ENCODE data around the gene ZNF598. TPM values are rescaled to one million over a fixed set of nuclear protein-coding genes. Genes with fewer than 3 reads are reported as not detected.
"Not testable (repeated sequence)": the region's sequence is repeated elsewhere in the genome, so short reads cannot be mapped to it uniquely, and the experiment has no call there.

The ZNF598 gene
- polyA plus RNA-seq, 2 of the 4 experiments (the other 2 are of a cell fraction) = 17.7 to 33.8 TPM

DNA sequence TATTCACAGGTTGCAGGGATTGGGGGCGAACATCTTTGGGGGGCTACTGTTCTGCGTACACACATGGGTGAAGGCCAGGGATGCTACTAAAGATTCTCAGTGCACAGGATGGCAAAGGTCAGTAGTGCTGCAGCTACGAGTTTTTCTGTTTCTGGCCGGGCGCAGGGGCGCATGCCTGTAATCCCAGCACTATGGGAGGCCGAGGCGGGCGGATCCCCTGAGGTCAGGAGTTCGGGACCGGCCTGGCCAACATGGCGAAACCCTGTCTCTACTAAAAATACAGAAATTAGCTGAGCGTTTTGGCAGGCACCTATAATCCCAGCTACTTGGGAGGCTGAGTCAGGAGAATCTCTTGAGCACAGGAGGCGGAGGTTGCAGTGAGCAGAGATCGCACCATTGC is 3.9 kb upstream of the ZNF598 start:
- no peak overlapping the region for H3K4me2 ChIP-seq
- H3K4me1 ChIP-seq = peaks cover 35% of the 10 kb centered on the region
- TF ChIP-seq HOXA7 (CRISPR knock-in tag; IDR thresholded peaks at IDR 0.05) = no peak
- TF ChIP-seq EP300 (IDR thresholded peaks at IDR 0.05) = no peak
- TF ChIP-seq, protein P1, sequence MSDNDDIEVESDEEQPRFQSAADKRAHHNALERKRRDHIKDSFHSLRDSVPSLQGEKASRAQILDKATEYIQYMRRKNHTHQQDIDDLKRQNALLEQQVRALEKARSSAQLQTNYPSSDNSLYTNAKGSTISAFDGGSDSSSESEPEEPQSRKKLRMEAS (IDR thresholded peaks at IDR 0.05) = no peak
- TF ChIP-seq GATA3 (IDR thresholded peaks at IDR 0.05; ENCODE audit: borderline replicate concordance) = no peak
- TF ChIP-seq HOXB13 (CRISPR knock-in tag; IDR thresholded peaks at IDR 0.05; ENCODE audit: low read depth) = no peak
- TF ChIP-seq CHD4 (IDR thresholded peaks at IDR 0.05; ENCODE audit: borderline replicate concordance) = no peak
- no peak for TF ChIP-seq ZC3H11A (IDR thresholded peaks at IDR 0.05)
- TF ChIP-seq, protein P2, sequence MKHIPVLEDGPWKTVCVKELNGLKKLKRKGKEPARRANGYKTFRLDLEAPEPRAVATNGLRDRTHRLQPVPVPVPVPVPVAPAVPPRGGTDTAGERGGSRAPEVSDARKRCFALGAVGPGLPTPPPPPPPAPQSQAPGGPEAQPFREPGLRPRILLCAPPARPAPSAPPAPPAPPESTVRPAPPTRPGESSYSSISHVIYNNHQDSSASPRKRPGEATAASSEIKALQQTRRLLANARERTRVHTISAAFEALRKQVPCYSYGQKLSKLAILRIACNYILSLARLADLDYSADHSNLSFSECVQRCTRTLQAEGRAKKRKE (CRISPR knock-in tag; IDR thresholded peaks at IDR 0.05; ENCODE audit: low read depth) = no peak
- no peak for TF ChIP-seq CBX8 (IDR thresholded peaks at IDR 0.05)
- TF ChIP-seq RFX5 (IDR thresholded peaks at IDR 0.05) = no peak
- no peak for TF ChIP-seq KDM5A (IDR thresholded peaks at IDR 0.05)
- TF ChIP-seq, protein P3, sequence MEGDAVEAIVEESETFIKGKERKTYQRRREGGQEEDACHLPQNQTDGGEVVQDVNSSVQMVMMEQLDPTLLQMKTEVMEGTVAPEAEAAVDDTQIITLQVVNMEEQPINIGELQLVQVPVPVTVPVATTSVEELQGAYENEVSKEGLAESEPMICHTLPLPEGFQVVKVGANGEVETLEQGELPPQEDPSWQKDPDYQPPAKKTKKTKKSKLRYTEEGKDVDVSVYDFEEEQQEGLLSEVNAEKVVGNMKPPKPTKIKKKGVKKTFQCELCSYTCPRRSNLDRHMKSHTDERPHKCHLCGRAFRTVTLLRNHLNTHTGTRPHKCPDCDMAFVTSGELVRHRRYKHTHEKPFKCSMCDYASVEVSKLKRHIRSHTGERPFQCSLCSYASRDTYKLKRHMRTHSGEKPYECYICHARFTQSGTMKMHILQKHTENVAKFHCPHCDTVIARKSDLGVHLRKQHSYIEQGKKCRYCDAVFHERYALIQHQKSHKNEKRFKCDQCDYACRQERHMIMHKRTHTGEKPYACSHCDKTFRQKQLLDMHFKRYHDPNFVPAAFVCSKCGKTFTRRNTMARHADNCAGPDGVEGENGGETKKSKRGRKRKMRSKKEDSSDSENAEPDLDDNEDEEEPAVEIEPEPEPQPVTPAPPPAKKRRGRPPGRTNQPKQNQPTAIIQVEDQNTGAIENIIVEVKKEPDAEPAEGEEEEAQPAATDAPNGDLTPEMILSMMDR (IDR thresholded peaks at IDR 0.05) = no peak
- no peak for TF ChIP-seq PBX3 (IDR thresholded peaks at IDR 0.05)
- TF ChIP-seq TFCP2L1 (CRISPR knock-in tag; IDR thresholded peaks at IDR 0.05) = no peak
- no peak for TF ChIP-seq RNF2 (IDR thresholded peaks at IDR 0.05; ENCODE audit: borderline replicate concordance, low read depth)
- no peak for TF ChIP-seq HEYL (CRISPR knock-in tag; IDR thresholded peaks at IDR 0.05)
- no peak for TF ChIP-seq RCOR1 (IDR thresholded peaks at IDR 0.05; ENCODE audit: low read depth, low read length)
- TF ChIP-seq POLR2A (IDR thresholded peaks at IDR 0.05; ENCODE audit: low read length) = no peak
- POLR2A ChIA-PET = interaction anchor here (1.2 kb wide), 1 partner anchor 49 kb away, joined by 3 read pairs; the partner anchor contains the start of gene RPS2
- CTCF ChIA-PET = interaction anchor here (1.1 to 5.4 kb wide), 7 partner anchors 9 to 139 kb away, joined by 3 to 41 read pairs (median 5); no protein-coding TSS in a partner anchor
- no peak for ATAC-seq
- FAIRE-seq = no peak
- no peaks in the 10 kb centered on the region for H3K9me3 ChIP-seq
- WGBS (ENCODE audit: missing lambda C conversion rate) = 85% methylated on average over 15 of the region's 15 CpGs
- H3K4me3 ChIP-seq = no peak overlapping the region
- peak overlapping the region in 1 of 2 experiments; percentile 93; a peak in 3 of 6 replicates for H3K27ac ChIP-seq
- DNase-seq (ENCODE audit: low read depth in 1 of 2, low spot score in 1 of 2) = no peak

DNA sequence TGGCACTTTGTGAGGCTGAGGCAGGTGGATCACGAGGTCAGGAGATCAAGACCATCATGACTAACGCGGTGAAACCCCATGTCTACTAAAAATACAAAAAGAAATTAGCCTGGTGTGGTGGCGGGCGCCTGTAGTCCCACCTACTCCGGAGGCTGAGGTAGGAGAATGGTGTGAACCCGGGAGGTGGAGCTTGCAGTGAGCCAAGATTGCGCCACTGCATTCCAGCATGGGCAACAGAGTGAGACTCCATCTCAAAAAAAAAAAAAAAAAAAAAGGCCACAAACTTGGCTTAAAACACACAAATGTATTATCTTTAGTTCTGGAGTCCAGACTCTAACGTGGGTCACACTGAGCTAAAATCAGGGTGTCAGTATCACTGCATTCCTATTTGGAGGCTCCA is 2.1 kb upstream of the ZNF598 start:
- not testable (repeated sequence) for H3K4me3 ChIP-seq; DNase-seq (ENCODE audit: low read depth in 1 of 2, low spot score in 1 of 2); H3K9me3 ChIP-seq; FAIRE-seq; ATAC-seq; H3K4me2 ChIP-seq
- CTCF ChIA-PET = interaction anchor here (0.6 to 5.4 kb wide), 4 partner anchors 8 to 132 kb away, joined by 4 to 41 read pairs (median 28); no protein-coding TSS in a partner anchor
- peak overlapping the region in 1 of 2 experiments; percentile 55; a peak in 2 of 6 replicates for H3K27ac ChIP-seq
- peak in 1 of 2 experiments; percentile 66; a peak in 2 of 4 replicates for TF ChIP-seq CEBPB (IDR thresholded peaks at IDR 0.05)
- H3K4me1 ChIP-seq = peaks cover 52% of the 10 kb centered on the region
- POLR2A ChIA-PET = interaction anchor here (1.0 kb wide), 1 partner anchor 143 kb away, joined by 11 read pairs; the partner anchor contains the start of gene TRAF7
- 81% methylated on average over 9 of the region's 9 CpGs for WGBS (ENCODE audit: missing lambda C conversion rate)

DNA sequence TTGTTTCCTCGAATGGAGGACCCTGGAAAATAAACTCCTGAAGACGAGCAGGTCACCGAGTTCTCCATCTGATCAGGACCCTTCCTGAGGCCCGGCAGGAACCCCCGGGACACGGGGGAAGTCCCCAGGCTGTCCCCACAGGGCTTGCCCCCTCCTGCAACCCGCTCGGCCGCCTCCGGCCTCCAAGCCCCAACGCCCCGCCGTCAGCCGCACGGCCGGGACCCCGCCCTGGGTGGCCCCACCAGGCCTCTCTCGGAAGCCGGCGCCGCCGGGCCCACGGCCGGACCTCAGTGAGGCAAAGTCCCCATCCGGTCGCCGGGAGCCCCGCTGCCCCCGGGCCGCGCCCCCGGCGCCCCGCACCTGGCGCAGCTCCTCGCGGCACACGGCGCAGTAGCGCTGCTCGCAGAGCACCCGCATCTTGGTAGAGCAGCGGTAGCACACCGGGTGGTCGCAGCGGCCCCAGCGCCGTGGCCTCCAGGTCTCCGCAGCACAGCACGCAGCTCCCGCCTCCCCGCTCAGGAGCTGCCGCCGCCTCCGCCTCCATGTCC is 383 bp downstream of the ZNF598 start:
- FAIRE-seq (no peak), ATAC-seq (peak in 1 of 2 experiments; percentile 35; a peak in 4 of 6 replicates), DNase-seq (ENCODE audit: low read depth in 1 of 2, low spot score in 1 of 2) (no peak)
- Histone ChIP-seq H3K4me2 (peak overlapping the region; percentile 91), H3K9me3 (no peaks in the 10 kb centered on the region), H3K27ac (peak overlapping the region; percentile 95 to 98), H3K4me1 (peaks cover 53% of the 10 kb centered on the region), H3K4me3 (peak overlapping the region; percentile 94)
- WGBS (ENCODE audit: missing lambda C conversion rate) = 3% methylated on average over 11 of the region's 55 CpGs
- CTCF ChIA-PET = interaction anchor here (0.9 to 11.3 kb wide), 5 partner anchors 13 to 138 kb away, joined by 3 to 196 read pairs (median 11); partner anchors contain the start of genes GFER, NOXO1 and SYNGR3
- POLR2A ChIA-PET = interaction anchor here (1.3 kb wide), 1 partner anchor 146 kb away, joined by 4 read pairs; the partner anchor contains the start of gene TRAF7
- TF ChIP-seq FOSB (CRISPR knock-in tag; IDR thresholded peaks at IDR 0.05) = no peak
- TF ChIP-seq, protein P1 (IDR thresholded peaks at IDR 0.05) = 0 out of 2 replicates have a peak, but pooled peaks have one; percentile 7
